HG02623 (cell line): Measurements from ENCODE around the gene SLC35E3.
A peak's percentile ranks its signal among the peaks of the same experiment; 100 is the strongest.

Source experiments
- ATAC-seq: cut with Tn5 transposase; IDR thresholded peaks from one replicate; pipeline ENCODE4 v1.9.1; 2021; ENCODE audit warnings: moderate library complexity; ENCODE audit not compliant: unreplicated experiment

SLC35E3 gene

DNA sequence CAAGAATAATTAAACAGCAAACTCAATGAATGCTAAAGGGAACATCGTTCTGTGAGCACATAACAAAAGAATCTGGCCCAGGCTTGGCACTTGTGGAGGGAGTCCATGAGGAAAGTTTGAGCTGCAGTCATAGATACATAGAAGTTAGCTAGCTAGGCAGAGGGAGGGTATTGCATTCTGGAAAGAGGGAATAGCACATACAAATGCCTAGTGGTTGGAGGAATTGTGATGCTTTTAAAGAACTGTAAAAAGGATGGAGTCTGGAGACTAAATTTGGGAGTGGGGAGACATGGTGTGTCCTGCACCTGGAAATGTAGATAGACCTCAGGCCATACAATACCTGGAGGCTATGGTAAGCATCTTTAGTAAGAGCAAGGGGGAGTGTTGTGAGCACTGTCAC lies 24.0 kb downstream of the SLC35E3 start:
- no peak for ATAC-seq

DNA sequence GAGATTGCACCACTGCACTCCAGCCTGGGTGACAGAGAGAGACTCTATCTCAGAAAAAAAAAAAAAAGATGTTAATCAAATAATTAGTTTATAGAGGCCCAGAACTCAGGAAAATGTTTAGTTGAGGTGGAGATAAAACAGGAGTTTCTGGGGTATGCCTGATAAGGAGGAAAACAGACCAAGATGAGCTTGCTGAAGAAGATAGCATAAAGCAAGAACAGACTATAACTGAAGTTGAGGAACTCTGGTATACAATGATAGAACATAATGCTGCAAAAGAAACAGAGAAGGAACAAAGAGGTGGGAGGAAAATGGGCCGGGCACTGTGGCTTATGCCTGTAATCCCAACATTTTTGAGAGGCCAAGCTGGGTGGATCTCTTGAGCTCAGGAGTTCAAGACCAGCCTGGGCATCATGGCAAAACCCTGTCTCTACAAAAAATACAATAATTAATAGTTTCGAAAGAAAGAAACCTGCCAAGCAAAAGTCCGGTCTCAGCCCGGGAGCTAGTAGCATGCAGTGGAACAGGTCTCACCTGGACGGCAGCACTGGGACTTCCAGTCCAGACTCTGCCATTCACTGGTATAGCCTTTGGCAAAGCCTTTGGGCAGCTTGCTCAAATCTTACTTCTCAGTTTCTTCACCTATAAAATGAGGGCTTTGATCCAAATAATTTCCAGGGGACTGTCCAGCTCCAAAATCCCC lies 25.4 kb downstream of the SLC35E3 start:
- no peak for ATAC-seq

DNA sequence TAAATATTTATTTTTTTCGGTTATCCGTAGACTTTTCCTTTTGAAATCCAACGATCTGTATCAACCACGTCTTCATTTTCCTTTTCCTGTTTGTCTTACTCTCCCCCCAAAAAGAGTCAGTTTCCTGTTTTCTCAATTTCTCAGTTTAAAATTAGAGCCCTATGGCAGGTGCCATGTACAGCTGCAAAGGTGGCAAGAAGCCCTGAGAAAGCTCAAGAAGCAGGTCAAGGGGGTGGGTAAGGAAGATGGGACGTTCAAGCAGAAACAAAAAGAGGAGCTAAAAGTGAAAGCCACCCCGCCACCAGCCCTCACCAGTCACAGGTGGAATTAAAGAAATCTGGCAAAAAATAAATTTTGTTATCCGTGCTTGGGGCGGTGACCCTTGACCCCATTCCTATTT lies 26.7 kb downstream of the SLC35E3 start:
- ATAC-seq = peak; percentile 57

DNA sequence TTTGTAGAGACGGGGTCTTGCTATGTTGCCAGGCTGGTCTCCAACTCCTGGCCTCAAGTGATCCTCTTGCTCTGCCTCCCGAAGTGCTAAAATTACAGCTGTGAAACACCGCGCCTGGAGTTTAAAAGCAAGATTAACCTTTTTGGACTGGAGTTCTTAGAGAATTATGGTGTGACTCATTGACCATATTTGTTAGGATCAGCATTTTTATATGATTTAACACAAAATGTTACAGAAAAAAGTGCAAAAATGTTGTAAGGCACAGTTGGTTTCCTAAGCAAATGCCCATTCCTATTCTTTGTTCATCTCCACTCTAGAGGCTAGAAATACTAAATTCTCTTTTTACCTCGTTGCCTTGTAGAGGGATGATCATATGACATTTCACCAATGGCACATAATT lies 27.6 kb downstream of the SLC35E3 start:
- ATAC-seq = no peak

DNA sequence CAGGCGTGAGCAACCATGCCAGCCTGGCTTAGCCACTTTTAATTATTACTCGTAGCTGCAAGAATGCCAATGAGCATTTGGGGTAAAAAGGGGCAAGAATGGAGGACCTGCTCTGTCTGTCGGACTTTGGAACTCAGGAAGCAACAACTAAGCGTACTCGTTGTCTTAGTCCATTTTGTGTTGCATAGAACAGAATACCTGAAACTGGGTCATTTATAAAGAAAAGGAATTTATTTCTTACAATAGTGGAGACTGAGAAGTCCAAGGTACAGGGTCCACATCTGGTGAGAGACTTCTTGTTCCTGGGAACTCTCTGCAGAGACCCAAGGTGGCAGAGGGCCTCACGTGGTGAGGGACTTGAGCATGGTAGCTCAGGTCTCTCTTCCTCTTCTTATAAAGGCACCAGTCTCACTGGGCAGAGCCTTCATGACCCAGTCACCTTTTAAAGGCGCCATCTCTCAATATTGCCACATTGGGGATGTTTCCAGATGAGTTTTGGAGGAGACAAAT lies 29.2 kb downstream of the SLC35E3 start:
- no peak for ATAC-seq

DNA sequence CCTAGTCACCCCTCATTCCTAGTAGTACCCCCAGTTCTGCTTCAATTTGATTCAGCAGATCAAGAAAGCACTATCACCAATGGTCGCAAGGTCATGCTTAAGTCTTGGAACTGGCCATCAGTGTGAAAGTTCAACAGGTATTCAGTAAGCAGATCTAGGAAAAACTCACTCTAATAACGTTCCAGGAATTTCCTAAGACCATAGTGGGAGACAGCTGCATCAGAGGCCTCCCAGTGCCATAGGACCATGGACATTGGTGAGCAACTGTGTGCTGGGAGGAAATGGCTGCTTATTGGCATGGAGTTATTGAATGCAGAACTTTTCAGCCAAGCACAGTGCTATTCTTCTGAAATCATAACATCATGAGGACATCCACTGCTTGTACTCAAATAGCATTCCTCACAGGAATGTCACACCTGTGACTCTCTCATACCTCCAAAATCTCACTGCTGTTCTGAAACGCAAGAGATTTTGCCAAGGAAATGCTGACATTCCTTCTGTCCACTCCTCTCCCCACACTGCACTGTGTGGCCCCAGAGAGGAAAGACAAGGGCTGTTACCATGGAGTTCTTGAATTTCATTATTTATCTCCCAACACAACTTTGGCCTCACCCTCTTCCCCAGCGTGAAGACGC lies 31.1 kb downstream of the SLC35E3 start:
- ATAC-seq = no peak

DNA sequence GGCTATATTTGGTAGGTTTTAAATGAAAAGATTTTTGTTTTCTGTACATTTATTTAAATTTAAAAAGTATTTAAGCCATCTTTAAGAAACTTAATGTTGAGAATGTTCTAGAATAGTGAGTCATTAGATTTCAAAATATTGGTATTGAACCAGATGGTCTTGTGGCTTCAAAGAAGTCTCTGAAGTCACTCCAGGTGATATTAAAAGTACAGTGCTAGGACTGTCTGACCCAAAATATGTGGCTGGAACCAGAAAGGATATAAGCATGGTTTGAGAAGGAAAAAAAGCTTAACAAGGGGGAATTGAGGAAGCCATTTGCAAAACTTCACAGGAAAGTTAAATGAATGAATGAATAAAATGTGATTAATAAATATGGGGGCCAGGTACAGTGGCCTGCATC lies 33.3 kb downstream of the SLC35E3 start:
- no peak for ATAC-seq

DNA sequence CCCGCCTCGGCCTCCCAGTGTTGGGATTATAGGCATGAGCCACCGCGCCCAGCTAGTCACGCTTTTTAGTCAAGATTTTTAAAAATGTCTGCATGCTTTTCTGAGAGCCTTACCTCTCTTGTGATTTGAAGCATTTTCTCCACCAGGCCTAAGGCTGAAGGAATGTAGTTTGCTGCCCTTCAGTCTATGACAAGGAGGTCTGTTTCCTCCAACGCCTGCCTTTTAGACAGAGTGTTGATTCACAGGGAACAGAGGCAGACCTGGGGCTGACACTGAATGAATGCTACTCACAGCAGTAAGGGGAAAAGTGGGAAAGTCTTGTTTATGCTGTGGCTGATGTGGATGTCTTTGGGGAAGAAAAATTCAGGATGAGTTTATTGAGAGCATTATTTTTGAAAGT lies 34.8 kb downstream of the SLC35E3 start:
- ATAC-seq = no peak

DNA sequence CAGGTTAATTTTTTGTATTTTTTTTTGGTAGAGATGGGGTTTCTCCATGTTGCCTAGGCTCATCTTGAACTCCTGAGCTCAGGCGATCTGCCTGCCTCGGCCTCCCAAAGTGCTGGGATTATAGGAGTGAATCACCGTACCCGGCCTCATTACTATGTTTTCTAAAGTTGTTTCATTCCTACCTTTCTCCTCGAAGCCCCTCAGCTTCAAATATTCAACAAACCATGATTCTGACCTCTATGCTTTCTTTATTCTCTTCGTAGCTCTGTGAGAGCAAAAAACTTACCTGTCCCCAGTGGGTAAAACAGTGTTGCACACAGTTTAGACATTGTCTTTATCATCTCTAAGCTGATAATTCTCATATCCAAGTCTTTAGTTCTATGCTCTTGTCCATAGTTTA lies 35.8 kb downstream of the SLC35E3 start:
- ATAC-seq = no peak

DNA sequence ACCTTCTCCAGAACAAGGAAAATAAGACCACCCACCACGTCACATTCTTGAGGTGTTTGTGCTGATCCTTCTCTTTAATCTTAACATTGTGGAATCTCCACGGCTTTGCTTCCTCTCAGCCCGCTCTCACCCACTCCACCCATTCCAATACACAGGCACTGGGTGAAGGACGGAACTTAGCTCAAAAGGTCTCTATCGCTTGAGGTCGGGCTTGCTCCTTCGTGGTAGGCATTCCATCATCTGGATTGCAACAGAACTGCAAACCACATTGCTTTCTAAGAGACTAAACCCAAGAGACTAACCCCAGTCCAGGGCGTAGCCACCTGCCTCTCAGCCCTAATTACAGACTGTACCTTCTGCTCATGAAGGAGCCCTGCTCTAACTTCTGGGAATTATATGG lies 38.0 kb downstream of the SLC35E3 start:
- ATAC-seq = no peak

DNA sequence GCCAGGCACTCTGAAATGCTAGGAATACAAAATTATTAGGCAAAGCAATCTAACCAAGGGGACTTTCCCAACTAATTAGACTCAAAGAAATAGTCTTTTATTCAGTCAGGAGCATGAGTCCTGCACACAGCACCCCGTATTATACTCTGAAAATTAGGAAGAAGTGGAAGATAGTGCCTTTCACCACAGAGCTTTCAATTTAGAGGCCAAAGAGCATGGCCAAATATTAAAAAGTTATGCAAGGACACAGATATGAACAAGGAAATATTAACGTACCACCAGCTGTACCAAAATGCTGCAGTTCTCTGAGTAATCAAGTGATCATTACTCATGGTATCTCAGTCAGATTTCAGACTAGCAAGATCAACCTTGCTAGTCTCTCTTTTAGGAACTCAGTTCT lies 39.4 kb downstream of the SLC35E3 start:
- no peak for ATAC-seq

DNA sequence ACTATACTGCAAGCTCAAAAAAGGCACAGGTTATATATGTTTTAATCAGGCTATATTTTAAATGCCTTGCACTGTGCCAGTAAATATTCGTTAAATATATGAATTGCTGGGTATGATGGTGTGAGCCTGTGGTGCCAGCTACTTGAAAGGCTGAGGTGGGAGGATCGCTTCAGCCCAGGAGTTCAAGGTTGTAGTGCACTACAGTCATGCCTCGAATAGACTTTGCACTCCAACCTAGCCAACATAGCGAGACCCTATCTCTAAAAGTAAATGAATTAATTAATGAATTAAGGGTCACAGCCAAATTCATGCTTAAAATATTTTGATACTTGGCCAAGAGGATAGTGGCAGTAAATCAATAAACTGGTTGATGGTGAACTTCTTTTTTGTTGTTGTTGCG lies 39.8 kb downstream of the SLC35E3 start:
- no peak for ATAC-seq

DNA sequence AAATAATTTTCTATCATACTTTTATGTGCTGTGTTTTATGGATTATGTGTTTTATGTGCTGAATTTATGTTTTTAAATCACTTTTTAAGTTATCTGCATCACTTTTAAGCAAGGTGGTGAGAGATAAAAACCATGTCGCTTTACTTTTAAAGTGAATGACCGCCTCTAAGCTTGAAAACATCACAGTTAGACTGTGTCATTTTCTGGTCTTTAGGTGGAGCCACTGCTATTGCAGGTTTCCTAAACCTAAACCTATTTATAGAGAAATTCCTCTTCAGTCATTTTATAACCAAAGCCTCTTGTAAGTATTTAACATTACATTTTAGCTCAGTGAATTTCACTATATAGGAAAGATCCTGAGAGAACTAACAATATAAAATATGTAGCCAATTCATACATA lies 41.0 kb downstream of the SLC35E3 start:
- no peak for ATAC-seq

DNA sequence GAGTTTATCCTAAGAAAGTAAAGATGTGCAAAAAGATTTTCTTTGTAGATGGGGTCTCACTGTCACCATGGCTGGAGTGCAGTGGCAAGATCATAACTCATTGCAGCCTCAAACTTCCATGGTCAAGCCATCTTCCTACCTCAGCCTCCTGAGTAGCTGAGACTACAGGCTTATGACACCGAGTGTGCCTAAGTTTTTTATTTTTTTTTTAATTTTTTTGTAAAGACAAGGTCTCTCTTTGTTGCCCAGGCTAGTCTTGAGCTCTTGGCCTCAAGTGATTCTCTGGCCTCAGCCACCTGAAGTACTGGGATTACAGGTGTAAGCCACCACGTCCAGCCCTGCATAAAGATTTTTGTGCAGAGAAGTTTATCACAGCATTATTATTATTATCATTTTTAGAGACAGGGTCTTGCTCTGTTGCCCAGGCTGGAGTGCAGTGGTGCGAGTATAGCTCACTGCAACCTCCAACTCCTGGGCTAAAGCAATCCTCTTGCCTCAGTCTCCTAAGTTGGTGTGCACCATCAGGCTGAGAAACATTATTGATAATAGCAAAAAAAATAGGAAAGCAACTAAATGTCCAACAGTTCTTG lies 42.7 kb downstream of the SLC35E3 start:
- no peak for ATAC-seq

DNA sequence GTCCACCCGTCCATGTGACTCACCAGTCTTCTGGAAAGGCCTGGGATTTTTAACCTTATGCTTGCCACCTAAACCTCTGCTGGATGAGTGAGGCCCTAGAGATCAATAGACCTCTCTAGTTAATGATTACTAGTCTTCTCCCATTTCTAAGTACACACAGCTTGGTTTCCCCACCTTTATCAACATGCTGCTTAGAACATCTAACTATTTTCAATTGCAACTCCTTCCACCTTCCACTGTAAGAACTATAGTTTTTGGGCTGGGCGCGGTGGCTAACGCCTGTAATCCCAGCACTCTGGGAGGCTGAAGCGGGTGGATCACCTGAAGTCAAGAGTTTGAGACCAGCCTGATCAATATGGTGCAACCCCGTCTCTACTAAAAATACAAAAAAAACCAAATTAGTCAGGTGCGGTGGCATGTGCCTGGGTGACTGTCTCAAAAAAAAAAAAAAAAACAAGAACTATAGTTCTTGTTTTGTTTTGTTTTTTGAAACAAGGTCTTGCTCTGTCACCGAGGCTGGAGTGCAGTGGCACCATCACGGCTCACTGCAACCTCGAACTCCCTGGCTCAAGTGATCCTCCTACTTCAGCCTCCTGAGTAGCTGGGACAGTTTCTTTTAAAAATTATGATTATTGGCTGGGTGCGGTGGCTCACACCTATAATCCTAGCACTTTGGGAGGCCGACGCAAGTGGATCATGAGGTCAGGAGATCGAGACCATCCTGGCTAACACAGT lies 43.3 kb downstream of the SLC35E3 start:
- no peak for ATAC-seq

DNA sequence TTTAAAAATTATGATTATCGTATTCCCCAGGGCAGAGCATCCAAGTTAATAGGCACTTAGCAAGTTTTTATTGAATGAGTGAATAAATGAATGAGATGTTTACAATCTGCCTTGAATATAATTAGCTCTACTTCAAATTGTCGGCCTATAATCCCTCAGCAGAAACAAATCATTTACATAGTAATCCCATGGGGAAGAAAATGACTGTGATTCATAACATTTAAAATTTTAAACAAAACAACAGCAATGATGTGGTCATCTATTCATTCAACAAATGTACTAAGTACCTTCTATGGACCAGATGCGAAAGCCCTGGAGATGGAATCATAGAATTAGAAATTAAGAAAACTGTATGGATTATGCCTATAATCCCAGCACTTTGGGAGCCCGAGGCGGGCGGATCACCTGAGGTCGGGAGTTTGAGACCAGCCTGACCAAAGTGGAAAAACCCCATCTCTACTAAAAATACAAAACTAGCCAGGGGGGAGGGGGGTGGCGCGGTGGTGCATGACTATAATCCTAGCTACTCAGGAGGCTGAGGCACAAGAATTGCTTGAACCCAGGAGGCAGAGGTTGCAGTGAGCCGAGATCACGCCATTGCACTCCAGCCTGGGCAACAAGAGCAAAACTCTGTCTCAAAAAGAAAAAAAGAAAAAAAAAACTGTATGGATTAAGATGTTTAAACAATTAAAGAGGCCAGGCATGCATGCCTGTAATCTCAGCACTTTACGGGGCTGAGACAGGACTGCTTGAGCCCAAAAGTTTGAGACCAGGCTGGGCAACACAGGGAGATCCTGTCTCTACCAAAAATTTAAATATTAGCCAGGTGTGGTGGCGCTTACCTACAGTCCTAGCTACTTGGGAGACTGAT lies 44.3 kb downstream of the SLC35E3 start:
- ATAC-seq = no peak

DNA sequence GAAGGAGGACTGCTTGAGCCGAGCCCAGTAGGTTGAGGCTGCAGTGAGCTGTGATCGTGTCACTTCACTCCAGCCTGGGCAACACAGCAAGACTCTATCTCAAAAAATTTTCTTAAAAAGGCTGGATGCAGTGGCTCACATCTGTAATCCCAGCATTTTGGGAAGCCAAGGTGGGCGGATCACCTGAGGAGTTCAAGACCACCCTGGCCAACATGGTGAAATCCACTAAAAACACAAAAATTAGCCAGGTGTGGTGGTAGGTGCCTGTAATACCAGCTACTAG lies 44.9 kb downstream of the SLC35E3 start:
- ATAC-seq = no peak

DNA sequence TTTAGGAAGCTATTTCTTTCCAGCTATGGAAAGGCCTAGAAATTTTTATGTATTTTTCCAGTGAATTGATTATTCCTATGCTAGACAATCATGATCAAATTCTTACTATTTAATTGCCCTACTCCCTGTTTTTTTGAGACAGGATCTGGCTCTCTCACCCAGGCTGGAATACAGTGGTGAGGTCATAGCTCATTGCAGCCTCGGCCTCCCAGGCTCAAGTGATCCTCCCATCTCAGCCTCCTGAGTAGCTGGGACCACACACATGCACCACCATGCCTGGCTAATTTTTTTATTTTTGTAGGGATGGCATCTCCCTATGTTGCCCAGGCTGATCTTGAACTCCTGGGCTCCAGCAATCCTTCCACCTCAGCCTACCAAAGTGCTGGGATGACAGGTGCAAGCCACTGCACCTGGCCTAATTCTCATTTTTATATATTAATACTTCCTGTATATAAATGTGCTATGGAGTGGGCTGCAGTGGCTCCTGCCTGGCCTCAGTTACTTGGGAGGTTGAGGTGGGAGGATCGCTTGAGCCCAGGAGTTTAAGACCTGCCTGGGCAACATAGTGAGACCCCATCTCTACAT lies 46.0 kb downstream of the SLC35E3 start:
- no peak for ATAC-seq

DNA sequence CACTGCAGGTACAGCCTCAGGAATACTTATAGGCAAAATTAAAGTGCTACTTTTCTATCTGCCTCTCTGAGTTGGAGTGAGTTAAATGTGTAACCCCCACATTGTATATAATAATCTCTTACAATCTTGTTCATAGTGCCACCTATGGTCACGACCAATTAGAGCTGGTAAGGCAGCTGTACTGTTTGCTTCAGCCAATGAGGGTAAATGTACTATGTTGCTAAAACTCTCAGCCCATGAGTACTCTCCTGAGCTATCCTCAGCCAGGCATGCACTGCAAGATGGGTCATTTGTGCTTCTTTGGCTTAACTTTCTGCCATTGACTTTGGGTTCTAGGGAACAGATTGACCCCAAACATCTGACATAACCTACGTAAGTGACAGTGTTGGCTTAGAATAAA lies 47.0 kb downstream of the SLC35E3 start:
- ATAC-seq = peak; percentile 93

DNA sequence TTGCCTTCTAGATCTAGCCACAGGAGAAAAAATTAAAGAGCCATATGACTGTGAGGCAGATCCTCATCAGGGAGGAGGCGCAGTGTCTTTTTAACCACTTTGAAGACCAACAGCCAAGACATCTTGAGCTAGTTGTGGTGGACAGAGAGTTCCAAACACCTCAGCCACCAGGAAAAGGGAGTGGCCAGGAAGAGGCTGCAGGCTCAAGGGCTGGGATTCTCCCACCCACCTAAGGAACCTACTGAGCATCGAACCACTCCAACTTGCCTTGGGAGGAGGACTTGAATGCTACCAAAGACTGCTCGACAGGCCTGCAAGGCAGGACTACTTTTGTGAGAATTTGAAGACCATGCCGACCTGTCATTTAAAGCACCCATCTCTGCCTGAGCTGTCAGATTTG lies 47.5 kb downstream of the SLC35E3 start:
- ATAC-seq = no peak
